Medulla oblongata (tissue), 1 donor: Measurements from ENCODE around the gene CNIH4.
"Not testable (repeated sequence)": the region's sequence is repeated elsewhere in the genome, so short reads cannot be mapped to it uniquely, and the experiment has no call there.

ENCODE experiments used
- DNase-seq: peaks from one replicate; pipeline ENCODE4 v3.0.0-alpha.2; 2015; ENCODE audit errors: extremely low spot score

Gene CNIH4

DNA sequence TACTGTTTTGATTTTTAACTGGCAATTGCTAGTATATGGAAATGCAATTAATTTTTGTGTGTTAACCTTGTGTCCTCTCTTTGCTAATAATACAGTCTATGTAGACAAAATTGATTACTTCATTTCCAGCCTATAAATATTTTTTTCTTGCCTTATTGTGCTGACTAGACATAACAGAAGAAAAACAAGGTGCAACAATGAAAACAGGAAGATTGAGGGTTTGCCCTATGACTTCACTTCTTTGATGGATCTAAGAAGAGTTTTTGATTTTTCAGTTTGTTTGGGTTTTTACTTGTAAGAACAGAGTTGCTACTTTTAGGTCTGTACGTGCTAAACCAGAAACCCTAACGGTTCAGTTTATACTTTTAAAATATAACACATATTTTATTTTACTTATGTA, 8.5 kb upstream of the CNIH4 start:
- DNase-seq = no peak

- not testable (repeated sequence) for DNase-seq
These were observed 7.0 kb upstream of the CNIH4 start for GRCh38 chr1:224349716-224350115.

DNA sequence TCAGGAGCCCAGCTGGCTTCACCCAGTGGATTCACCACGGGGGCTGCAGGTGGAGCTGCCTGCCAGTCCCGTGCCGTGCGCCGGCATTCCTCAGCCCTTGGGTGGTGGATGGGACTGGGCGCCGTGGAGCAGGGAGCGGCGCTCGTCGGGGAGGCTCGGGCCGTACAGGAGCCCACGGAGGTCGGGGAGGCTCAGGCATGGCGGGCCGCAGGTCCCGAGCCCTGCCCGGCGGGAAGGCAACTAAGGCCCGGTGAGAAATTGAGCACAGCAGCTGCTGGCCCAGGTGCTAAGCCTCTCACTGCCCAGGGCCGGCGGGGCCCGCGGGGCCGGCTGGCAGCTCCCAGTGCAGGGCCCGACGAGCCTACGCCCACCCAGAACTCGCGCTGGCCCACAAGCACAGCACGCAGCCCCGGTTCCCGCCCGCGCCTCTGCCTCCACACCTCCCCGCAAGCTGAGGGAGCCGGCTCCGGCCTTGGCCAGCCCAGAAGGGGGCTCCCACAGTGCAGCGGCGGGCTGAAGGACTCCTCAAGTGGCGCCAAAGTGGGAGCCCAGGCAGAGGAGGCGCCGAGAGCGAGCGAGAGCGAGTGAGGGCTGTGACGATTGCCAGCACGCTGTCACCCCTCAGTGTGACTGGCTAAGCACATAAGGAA, 4.1 kb upstream of the CNIH4 start:
- not testable (repeated sequence) for DNase-seq

GRCh38 chr1:224353975-224354925, 2.4 kb upstream of the CNIH4 start:
- no peak for DNase-seq

DNA sequence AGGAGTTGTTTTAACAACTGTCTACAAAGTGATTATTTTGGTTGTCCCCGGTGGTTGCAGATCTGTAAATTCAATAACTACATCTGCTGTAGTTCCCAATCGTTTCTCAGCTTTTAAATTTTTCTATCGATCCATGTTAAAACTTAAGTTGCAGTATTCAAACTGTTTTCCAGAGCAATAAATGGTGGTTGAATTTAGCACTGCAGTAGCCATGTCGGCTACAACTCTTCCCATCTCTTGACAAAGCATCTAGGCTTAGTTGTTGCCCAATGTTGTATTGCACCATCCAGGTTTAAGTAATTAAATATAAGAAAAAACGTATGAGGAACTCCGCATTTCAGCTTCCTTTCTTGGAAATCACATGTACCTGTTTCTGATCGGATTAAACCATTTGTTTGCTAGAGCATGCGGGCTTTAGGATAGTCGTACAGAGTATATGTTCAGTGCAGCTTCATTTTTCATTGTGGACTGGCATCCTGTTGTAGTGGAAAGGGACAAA, 996 bp downstream of the CNIH4 start:
- DNase-seq = no peak

DNA sequence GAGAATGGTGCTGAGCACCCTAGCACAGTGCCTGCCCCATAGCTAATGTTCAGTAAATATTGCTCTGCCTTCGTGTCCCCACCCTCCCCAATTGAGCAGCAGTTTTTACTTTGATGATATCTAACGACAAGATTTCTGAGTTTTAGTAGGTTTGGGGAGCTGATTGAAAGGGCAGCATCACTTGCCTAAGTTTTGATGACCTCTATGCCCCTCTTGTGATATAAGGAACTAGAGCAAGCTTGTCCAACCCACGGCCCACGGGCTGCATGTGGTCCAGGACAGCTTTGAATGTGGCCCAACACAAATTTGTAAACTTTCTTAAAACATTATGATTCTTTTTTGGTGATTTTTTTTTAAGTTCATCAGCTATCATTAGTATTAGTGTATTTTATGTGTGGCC, 1.6 kb downstream of the CNIH4 start:
- no peak for DNase-seq

DNA sequence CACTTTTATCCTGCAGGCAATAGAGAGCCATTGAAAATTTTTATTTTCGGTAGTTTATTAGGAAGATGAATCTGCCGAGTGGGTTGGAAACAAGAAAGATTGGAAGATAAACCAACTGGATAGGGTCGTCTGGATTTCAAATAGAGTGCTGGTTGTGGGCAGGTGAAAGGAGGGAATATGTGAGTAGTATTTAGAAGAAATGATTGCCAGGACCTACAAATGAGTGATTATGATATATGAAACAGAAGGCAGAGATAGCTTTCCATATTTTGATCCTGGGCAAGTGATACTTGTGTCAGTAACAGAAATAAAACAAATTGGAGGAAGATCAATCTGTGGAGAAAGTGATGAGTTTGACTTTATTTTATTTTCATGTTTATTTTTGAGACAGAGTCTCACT, 2.5 kb downstream of the CNIH4 start:
- no peak for DNase-seq

DNA sequence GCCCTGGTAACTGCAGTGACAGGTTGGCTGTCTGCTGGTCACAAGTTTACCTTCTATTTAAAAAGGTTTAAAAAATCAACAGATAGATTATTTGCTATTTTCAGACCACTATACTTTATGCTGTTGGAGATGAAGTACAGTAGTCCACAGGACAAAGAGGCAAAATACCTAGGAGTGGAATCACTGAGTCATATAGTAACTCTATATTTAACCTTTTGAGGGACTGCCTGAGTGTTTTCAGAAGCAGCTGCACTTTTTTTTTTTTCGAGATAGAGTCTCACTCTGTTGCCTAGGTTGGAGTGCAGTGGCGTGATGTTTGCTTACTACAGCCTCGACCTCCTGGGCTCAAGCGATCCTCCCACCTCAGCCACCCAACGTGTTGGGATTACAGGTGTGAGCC, 11.7 kb downstream of the CNIH4 start:
- no peak for DNase-seq

DNA sequence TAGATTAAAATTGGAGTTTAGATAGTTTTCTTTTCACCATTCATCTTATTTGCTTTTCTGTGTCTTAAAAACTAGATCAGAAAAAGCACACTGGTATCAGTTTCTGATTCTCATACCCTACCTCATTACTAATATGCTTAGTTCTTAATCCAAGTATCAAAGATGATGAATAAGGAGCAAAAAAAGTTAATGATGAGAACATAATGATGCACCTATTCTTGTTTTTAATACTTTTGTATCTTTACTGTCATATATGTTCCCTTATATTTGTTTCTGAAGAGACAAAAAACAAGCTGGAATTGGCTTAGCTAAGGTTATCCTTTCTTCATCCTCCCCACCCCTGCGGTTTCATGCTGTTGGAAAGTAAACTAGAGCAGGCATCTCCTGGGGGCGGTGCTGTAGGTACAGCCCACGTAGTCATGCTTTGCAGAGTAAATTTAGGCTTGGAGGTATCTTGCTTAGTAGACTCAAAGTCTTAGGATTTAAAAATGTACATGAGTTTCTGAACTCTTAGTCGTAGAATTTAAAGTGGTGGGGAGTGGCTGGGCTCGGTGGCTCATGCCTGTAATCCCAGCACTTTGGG, 16.4 kb downstream of the CNIH4 start:
- no peak for DNase-seq

DNA sequence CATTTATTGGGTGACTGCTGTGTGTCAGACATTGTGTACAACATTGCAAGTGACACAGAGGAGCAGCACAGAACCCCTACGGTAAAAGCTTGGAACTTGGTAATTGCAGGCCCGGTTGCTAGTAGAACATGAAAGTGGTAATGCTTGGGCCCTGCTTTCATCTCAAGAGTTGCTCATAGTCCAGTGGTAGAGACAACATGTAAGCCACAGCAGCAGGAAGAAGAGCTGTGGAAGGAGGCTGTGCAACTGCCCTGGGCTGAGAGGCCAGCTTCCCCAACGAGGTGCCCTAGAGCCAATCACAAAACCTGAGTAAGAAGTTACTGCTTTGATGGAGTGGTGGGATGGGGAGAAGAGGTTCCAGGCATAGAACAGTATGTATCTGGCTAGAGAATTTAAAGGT, 18.4 kb downstream of the CNIH4 start:
- no peak for DNase-seq

DNA sequence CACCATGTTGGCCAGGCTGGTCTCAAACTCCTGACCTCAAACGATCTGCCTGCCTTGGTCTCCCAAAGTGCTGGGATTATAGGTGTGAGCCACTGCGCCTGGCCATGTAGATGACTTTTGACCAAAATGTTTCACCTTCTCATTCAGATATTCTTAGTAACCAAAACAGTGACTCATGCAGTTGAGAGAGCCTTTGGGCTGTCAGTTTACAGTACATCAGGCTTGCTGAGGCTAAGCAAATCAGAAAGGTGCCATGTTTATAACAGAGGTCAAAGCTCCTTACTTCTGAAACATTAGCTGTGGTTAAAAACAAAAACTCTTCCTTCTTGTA, 21.0 kb downstream of the CNIH4 start:
- no peak for DNase-seq

DNA sequence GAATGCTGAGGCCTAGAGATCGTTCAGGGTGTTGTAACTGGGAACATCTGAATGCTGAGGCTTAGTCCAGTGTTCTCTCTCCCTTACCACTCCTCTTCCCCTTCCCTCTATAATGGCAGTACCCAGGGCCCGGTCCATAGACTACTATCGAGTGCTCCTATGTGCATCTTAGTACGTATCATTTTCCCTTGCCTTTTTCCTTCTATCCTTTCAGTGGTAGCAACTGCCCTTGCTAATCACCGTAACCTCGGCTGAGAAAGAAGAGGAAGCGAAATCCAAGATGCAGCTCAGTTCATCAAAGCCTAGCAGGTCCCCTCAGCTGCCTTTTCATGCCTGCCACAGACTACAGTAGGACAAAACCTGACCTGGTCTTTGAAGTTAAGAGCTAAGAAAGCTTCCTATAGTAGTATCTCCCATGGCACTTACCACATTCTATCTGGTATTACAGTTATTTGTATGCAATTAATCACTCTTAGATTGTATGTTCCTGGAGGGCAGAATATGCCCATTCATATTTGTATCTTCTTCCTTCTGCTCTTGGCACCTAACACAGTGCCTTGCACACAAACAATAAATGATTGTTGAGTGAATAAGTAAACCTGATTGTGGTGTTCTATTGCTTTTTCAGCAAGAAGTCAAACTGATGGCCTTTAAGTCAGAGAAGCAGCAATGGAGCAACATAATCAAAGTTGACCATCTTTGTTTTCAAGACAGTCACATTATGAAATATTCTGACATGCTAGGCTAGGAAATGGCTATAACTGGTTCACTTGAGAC, 22.4 kb downstream of the CNIH4 start:
- peak; percentile 30 for DNase-seq

DNA sequence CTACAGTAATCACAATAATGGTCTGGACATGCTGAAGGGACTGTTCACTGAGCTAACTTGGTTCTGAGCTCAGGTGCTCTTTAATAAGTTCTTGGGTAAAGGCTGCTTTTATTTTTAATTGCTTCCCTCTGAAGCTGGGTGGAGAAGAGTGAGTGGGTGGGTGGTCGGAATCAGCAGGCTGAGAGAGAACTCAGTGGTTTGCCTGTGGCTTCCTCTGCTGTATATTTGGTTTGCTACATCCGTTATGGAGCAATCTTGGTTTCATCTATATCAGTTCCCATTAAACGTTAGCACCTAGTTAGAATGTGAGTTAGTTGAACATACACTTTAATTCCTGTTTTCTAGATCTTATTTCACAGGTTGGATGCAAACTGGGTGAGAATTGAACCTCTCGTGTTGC, 23.3 kb downstream of the CNIH4 start:
- peak; percentile 52 for DNase-seq

GRCh38 chr1:224381880-224382548, 25.3 kb downstream of the CNIH4 start:
- no peak for DNase-seq

DNA sequence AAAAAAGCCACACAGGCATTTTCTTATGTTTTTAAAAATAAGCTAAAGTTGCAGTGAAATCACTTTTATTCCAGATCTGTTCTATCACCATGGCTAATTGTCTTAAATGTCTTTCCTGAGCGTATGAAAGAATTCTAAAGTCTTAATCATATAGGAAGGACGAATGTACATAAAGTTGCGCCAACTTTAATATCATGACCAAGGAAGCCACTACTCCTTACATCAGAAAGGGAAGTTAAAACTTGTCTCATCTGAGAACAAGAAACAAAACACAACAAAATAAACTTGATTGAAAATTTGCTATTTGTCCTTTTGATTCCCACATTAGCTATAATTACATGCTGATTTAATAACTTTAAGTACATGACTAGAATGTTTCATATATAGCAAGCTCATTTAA, 26.5 kb downstream of the CNIH4 start:
- DNase-seq = no peak

- DNase-seq = no peak
These were observed 30.7 kb downstream of the CNIH4 start for GRCh38 chr1:224387302-224387912.

DNA sequence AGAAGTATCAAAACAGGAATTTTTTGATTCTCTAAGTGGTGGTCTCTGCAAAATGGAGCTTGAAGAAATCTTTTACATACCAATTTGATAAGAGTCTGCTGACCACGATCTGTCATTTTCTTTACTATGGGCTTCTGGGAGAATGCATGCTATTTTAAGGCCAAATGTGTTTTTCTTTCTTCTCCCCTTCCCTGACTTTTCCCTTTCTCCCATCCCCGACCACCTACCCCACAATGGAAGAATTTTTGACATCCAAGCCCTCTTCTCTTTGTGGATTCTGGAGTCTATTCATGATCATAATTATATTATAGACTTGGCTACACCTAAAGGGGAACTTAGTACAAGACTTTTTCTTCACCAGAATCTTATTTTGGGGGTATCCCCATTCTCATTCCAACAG, 31.3 kb downstream of the CNIH4 start:
- DNase-seq = no peak

GRCh38 chr1:224390517-224390916, 33.8 kb downstream of the CNIH4 start:
- DNase-seq = no peak

DNA sequence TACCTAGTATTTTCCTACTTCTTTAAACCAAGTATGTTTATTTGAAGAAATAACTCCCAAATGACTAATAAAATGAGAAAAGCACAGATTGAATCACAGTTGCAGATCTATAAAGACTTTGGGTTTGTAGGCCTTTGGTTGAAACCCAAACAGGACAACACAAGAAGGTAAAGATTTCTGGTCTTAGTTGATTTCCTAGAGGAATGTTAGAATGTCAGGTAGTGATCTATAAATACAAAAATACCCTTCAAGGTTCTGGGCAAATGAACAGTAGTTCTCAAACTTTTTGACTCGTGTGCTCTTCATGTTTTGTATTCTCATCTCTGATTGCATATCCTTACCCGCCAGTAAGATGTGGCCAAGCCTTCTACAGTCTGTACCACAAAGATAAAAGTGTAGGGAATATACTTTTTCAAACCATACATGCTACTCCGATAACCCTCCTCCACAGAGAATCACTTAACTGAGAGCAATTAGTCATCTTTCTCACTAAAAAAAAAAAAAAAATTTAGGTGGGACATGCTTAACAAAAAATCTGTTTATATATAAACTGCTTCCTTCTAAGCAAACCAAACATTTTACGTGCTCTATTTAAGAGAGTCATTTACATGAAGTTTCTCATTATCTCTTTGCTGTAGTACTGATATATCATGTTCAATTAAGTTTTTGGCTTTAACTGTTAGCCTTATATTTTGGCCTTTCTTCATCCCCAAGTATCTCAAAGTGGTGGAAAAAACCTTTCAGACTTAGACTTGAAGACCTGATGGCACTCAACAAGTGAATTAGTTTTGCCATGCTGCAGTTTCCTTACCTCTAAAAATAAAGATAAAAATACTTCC, 36.0 kb downstream of the CNIH4 start:
- DNase-seq = no peak

GRCh38 chr1:224393294-224393693, 36.6 kb downstream of the CNIH4 start:
- no peak for DNase-seq
